ENCODE data around the gene IRF7.

IRF7 gene

DNA sequence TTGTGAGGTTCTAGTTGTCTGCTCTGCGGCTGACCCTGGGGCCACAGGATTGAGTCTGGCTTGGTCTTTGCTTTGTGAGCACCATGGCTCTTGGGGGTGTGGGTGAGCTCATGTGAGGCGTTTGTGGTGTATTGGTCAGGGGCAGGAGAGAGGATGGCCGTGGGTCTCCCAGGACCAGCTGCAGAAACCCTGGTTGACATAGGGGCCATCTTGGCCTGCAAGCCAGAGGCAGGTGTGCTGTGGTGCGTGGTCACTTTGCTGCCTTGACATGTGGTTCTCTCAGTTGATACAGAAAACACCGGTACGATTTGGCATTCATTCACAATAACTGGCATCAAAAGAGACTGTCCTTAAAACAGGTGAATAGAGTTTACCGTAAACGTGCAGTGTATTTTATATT lies 28.2 kb downstream of the IRF7 start:
- H3K4me3 ChIP-seq (ENCODE audit: low read length), result no peak overlapping the region
- DNase-seq (ENCODE audit: low read depth), result no peak

GRCh38 chr11:586376-587316 lies 29.1 kb downstream of the IRF7 start:
- TF ChIP-seq, protein P1, sequence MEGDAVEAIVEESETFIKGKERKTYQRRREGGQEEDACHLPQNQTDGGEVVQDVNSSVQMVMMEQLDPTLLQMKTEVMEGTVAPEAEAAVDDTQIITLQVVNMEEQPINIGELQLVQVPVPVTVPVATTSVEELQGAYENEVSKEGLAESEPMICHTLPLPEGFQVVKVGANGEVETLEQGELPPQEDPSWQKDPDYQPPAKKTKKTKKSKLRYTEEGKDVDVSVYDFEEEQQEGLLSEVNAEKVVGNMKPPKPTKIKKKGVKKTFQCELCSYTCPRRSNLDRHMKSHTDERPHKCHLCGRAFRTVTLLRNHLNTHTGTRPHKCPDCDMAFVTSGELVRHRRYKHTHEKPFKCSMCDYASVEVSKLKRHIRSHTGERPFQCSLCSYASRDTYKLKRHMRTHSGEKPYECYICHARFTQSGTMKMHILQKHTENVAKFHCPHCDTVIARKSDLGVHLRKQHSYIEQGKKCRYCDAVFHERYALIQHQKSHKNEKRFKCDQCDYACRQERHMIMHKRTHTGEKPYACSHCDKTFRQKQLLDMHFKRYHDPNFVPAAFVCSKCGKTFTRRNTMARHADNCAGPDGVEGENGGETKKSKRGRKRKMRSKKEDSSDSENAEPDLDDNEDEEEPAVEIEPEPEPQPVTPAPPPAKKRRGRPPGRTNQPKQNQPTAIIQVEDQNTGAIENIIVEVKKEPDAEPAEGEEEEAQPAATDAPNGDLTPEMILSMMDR (IDR thresholded peaks at IDR 0.05; ENCODE audit: insufficient read depth, low read depth, low read length, missing control alignments), result no peak
- DNase-seq (ENCODE audit: low read depth), result no peak
- H3K4me3 ChIP-seq (ENCODE audit: low read length), result no peak overlapping the region

More for the DNA sequence above, 28.2 kb downstream of the IRF7 start:
- TF ChIP-seq, protein P1 (IDR thresholded peaks at IDR 0.05; ENCODE audit: insufficient read depth, low read depth, low read length, missing control alignments), result no peak

DNA sequence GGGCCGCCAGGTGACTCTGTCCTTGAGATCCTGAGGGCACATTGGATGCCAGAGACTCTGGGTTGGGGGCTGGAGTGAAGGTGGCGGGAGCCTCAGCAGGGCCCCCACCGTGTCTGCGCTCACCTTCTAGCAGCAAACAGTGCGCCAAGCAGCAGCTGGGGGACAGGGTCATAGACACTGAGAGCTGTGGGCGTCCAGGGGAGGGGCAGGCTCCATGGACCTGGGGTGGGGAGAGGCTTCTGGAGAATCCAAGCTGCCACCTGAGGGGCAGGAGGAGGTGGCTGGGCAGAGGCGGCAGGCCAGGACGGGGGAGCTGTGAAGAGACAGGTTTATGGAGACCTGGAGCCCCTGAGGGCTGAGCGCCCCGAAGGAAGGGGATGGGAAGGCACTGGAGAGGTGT lies 31.5 kb downstream of the IRF7 start:
- TF ChIP-seq, protein P1 (IDR thresholded peaks at IDR 0.05; ENCODE audit: insufficient read depth, low read depth, low read length, missing control alignments), result no peak
- no peak for DNase-seq (ENCODE audit: low read depth)
- no peak overlapping the region for H3K4me3 ChIP-seq (ENCODE audit: low read length)

DNA sequence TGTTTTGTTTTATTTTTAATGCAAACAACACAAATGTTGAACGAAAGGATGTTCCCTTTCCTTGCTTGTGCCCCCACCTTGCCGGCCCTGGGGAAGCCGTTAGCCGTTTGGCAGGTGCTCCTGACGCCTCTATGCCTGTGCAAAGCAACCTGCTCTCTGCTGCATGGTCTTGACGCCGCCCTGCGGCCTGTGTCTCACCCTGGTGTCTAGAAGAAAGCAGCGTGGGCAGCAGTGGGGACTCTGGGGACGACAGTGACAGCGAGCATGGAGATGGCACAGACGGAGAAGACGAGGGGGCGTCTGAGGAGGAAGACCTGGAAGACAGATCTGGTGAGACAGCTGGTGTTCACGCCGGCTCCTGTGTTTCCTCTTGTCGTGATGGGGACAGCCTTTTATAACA lies 34.0 kb downstream of the IRF7 start:
- no peak overlapping the region for H3K4me3 ChIP-seq (ENCODE audit: low read length)
- DNase-seq (ENCODE audit: low read depth), result no peak
- TF ChIP-seq, protein P1 (IDR thresholded peaks at IDR 0.05; ENCODE audit: insufficient read depth, low read depth, low read length, missing control alignments), result no peak

DNA sequence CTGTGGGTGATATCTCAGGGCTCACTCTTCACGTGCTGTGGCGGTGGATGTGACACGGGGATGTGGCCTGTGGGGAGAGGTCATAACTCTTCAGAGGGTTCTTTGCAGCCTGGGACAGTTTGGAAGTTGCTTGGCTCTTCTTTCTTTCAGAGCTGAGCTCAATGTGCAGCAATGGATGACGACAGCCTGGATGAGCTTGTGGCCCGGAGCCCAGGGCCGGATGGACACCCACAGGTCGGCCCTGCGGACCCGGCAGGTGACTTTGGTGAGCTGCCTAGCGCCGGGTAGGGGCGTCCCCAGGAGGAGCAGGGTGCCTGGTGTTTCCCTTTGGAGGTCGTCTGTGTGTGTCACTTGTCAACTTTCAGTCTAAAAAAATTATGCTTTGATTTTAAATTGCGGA lies 34.4 kb downstream of the IRF7 start:
- DNase-seq (ENCODE audit: low read depth), result no peak
- TF ChIP-seq, protein P1 (IDR thresholded peaks at IDR 0.05; ENCODE audit: insufficient read depth, low read depth, low read length, missing control alignments), result no peak
- no peak overlapping the region for H3K4me3 ChIP-seq (ENCODE audit: low read length)

DNA sequence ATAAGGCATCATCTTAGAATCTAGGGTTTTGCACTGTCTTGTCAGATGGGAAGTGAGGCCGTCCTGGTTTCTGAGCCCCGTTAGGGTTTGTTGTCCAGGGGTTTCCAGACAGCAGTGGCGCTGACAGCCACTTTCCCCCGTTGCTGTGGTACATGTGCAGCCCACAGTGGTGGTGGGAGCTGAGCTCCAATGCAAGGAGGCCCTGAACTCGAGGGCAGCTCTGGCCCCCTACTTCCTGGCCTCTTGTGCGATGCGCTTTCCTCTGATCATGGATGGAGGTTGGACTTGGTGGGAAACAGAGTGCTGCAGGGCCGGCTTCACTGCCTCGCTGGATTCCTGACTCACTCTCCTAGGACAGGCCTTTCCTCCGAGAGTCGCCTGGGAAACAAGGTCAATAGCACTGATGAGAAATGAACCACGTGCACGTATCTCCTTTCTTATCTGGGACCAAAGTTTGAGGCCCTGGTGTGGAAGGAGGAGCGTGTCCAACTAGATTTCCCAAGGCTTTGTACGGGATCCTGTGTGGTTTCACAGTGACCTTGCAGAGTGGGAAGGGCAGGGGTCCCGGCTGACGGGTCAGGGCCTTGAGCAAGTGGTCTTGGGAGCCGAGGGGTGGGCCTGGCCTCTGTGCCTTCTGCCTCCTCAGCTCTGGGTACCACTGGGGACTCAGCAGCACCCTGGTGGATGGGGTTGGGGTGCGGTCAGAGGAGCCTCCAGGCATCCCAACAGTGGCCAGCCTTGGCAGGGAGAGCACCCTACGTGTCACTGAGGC lies 35.7 kb downstream of the IRF7 start:
- DNase-seq (ENCODE audit: low read depth), result no peak
- TF ChIP-seq, protein P1 (IDR thresholded peaks at IDR 0.05; ENCODE audit: insufficient read depth, low read depth, low read length, missing control alignments), result no peak
- H3K4me3 ChIP-seq (ENCODE audit: low read length), result no peak overlapping the region
